CD14-positive monocyte (primary cell): ENCODE data around the gene IL13. TPM values are rescaled to one million over a fixed set of nuclear protein-coding genes. Genes with fewer than 3 reads are reported as not detected.

Experiments
- DNase-seq, 3 donors: peaks; one replicate each; pipeline ENCODE4 v3.0.0-alpha.2; 2011 to 2022
- H2AFZ ChIP-seq: 2 replicates; pipeline ENCODE4 v1.6.0; 2012; ENCODE audit warnings: mild to moderate bottlenecking, low read depth, low read length, inconsistent platforms; ENCODE audit not compliant: insufficient read depth, poor library complexity, severe bottlenecking
- H3K27ac ChIP-seq, 2 donors: 1 replicate in 1 of 2; 2 replicates in 1 of 2; pipeline ENCODE4 v1.5.1; 2012 to 2013; ENCODE audit warnings: low read length in 2 of 2, control low read depth in 1 of 2, inconsistent platforms in 1 of 2, low read depth in 1 of 2, mild to moderate bottlenecking in 1 of 2
- H3K27me3 ChIP-seq, 2 donors: one replicate each; pipeline versions ENCODE4 v1.6.0 to v1.6.1; 2011 to 2013; ENCODE audit warnings: low read length in 2 of 2; ENCODE audit not compliant: control insufficient read depth in 2 of 2, insufficient read depth in 2 of 2
- H3K36me3 ChIP-seq, 2 donors: replicated peaks in 1 of 2; 1 replicate in 1 of 2; 2 replicates in 1 of 2; pipeline versions ENCODE4 v1.5.1 to v1.6.1; 2012 to 2013; ENCODE audit warnings: low read length in 2 of 2, control low read depth in 1 of 2, inconsistent platforms in 1 of 2, mild to moderate bottlenecking in 1 of 2; ENCODE audit not compliant: insufficient read depth in 2 of 2, control insufficient read depth in 1 of 2
- H3K4me1 ChIP-seq, 2 donors: 1 replicate in 1 of 2; 2 replicates in 1 of 2; pipeline versions ENCODE4 v1.5.1 to v1.6.1; 2012 to 2013; ENCODE audit warnings: low read length in 2 of 2, control low read depth in 1 of 2, inconsistent platforms in 1 of 2, mild to moderate bottlenecking in 1 of 2, moderate library complexity in 1 of 2; ENCODE audit not compliant: insufficient read depth in 2 of 2, control insufficient read depth in 1 of 2
- H3K4me2 ChIP-seq: replicated peaks from 2 replicates; pipeline ENCODE3; 2012; ENCODE audit warnings: low read length, moderate library complexity, mild to moderate bottlenecking; ENCODE audit not compliant: poor library complexity, severe bottlenecking; ENCODE audit errors: extremely low read depth
- H3K4me3 ChIP-seq, 3 experiments: fragments of 200-600 bp in 1 of 3; sonication (generic) in 1 of 3; replicated peaks in 1 of 3; 1 replicate in 2 of 3; 2 replicates in 1 of 3; pipeline ENCODE4 v1.5.1; 2011 to 2013; ENCODE audit warnings: low read length in 3 of 3, mild to moderate bottlenecking in 3 of 3, control low read depth in 2 of 3, low read depth in 2 of 3, inconsistent platforms in 1 of 3, moderate library complexity in 1 of 3
- H3K79me2 ChIP-seq: 2 replicates; pipeline ENCODE4 v1.6.0; 2012; ENCODE audit warnings: mild to moderate bottlenecking, control low read depth, inconsistent platforms, low read length, moderate library complexity; ENCODE audit not compliant: insufficient read depth
- H3K9ac ChIP-seq: 2 replicates; pipeline ENCODE4 v1.6.0; 2017; ENCODE audit warnings: low read length, mild to moderate bottlenecking; ENCODE audit not compliant: insufficient read depth, poor library complexity, severe bottlenecking
- H3K9me3 ChIP-seq, 2 donors: replicated peaks in 1 of 2; 1 replicate in 1 of 2; 2 replicates in 1 of 2; pipeline versions ENCODE4 v1.5.1 to v1.6.1; 2012 to 2013; ENCODE audit warnings: low read length in 2 of 2, control low read depth in 1 of 2; ENCODE audit not compliant: control insufficient read depth in 1 of 2, insufficient read depth in 1 of 2
- H4K20me1 ChIP-seq: 2 replicates; pipeline ENCODE4 v1.6.0; 2012; ENCODE audit warnings: mild to moderate bottlenecking, low read length, control low read depth, moderate library complexity; ENCODE audit not compliant: insufficient read depth
- H3K27ac Mint-ChIP-seq, 7 donors: one replicate each; pipeline ENCODE4 v1.8.0; 2020; ENCODE audit warnings: mild to moderate bottlenecking in 7 of 7, mixed read lengths in 7 of 7, moderate library complexity in 6 of 7, inconsistent platforms in 2 of 7
- H3K27me3 Mint-ChIP-seq, 3 donors: one replicate each; pipeline ENCODE4 v1.8.0; 2021 to 2022; ENCODE audit warnings: low read depth in 3 of 3, mild to moderate bottlenecking in 3 of 3, mixed read lengths in 3 of 3, moderate library complexity in 3 of 3, inconsistent platforms in 1 of 3
- H3K36me3 Mint-ChIP-seq, 2 donors: one replicate each; pipeline ENCODE4 v1.8.0; 2020; ENCODE audit warnings: mixed read lengths in 2 of 2, inconsistent platforms in 1 of 2, mild to moderate bottlenecking in 1 of 2
- H3K4me1 Mint-ChIP-seq: one replicate; pipeline ENCODE4 v1.8.0; 2020; ENCODE audit warnings: mild to moderate bottlenecking, mixed read lengths
- H3K4me3 Mint-ChIP-seq, 2 donors: one replicate each; pipeline ENCODE4 v1.8.0; 2020; ENCODE audit warnings: mild to moderate bottlenecking in 2 of 2, mixed read lengths in 2 of 2, moderate library complexity in 1 of 2
- H3K9me3 Mint-ChIP-seq, 7 donors: one replicate each; pipeline ENCODE4 v1.8.0; 2020 to 2022; ENCODE audit warnings: mixed read lengths in 7 of 7, mild to moderate bottlenecking in 6 of 7, moderate library complexity in 6 of 7, inconsistent platforms in 2 of 7
- WGBS: methylation state at CpG from one replicate; pipeline ENCODE4 v1.1.5; 2013; ENCODE audit warnings: missing lambda C conversion rate; ENCODE audit not compliant: insufficient coverage; 5-methylcytosine and 5-hydroxymethylcytosine counted together
- intact Hi-C, 2 donors: fragments of 100-400 bp; cut with micrococcal nuclease; formaldehyde crosslinking; loops; one replicate each; pipeline versions ENCODE4 v1.15.0 to v1.15.1; 2023
- polyA plus RNA-seq, 3 donors: library from polyadenylated mRNA; depleted of rRNA in 1 of 3; unstranded in 2 of 3; stranded (reverse) in 1 of 3; fragments of 300-500 nt in 2 of 3; fragments of >200 nt in 1 of 3; fragmentation: Illumina TruSeq in 2 of 3; gene quantifications; 1 replicate in 2 of 3; 2 replicates in 1 of 3; pipeline ENCODE4 v1.2.3, GENCODE V29; 2012 to 2021
- TF ChIP-seq, protein P1 (sequence below): fragments of 200-600 bp; IDR thresholded peaks from one replicate; pipeline ENCODE4 v1.8.0; 2022; ENCODE audit warnings: antibody characterized with exemption, mild to moderate bottlenecking

The IL13 gene
- polyA plus RNA-seq, 3 donors: not detected

DNA sequence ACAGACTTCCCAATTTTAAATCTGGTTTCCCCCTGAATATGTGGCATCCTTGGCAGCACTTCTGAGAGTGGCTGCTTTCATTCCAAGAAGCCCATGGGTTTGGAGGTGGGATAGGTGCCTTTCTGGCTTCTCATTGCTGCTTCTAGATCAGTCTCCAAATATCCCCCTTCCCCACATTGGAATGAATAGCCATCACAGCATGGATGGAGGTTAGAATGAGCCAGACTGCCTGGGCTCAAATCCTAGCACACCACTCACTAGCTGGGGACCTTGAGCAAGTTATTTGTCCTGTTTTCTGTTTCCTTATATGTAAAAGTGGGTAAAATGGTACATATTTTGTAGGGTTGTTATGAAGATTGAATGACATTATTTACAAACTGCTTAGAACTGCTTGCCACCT is 13.8 kb upstream of the IL13 start:
- no peaks in the 10 kb centered on the region for H4K20me1 ChIP-seq
- no peak overlapping the region for H3K4me2 ChIP-seq
- Mint-ChIP-seq H3K4me3 (no peak overlapping the region), H3K36me3 (peaks cover 43 to 53% of the 10 kb centered on the region in 2 donors), H3K9me3 (peaks cover 5 to 15% (median 14%) of the 10 kb centered on the region in 7 donors), H3K27ac (no peak overlapping the region), H3K27me3 (peaks cover 0 to 3% (median 3%) of the 10 kb centered on the region in 3 donors), H3K4me1 (no peaks in the 10 kb centered on the region)
- intact Hi-C loops: no loop called here
- TF ChIP-seq, protein P1, sequence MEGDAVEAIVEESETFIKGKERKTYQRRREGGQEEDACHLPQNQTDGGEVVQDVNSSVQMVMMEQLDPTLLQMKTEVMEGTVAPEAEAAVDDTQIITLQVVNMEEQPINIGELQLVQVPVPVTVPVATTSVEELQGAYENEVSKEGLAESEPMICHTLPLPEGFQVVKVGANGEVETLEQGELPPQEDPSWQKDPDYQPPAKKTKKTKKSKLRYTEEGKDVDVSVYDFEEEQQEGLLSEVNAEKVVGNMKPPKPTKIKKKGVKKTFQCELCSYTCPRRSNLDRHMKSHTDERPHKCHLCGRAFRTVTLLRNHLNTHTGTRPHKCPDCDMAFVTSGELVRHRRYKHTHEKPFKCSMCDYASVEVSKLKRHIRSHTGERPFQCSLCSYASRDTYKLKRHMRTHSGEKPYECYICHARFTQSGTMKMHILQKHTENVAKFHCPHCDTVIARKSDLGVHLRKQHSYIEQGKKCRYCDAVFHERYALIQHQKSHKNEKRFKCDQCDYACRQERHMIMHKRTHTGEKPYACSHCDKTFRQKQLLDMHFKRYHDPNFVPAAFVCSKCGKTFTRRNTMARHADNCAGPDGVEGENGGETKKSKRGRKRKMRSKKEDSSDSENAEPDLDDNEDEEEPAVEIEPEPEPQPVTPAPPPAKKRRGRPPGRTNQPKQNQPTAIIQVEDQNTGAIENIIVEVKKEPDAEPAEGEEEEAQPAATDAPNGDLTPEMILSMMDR: no peak
- DNase-seq: no peak
- no peaks in the 10 kb centered on the region for H3K4me1 ChIP-seq
- H3K36me3 ChIP-seq: peaks cover 38 to 43% of the 10 kb centered on the region in 2 donors
- no peaks in the 10 kb centered on the region for H3K27me3 ChIP-seq
- H3K4me3 ChIP-seq: no peak overlapping the region
- peaks cover 0 to 2% of the 10 kb centered on the region in 2 donors for H3K9me3 ChIP-seq
- no peaks in the 10 kb centered on the region for H3K79me2 ChIP-seq
- H3K27ac ChIP-seq: no peak overlapping the region
- H2AFZ ChIP-seq: no peak overlapping the region
- no peak overlapping the region for H3K9ac ChIP-seq

DNA sequence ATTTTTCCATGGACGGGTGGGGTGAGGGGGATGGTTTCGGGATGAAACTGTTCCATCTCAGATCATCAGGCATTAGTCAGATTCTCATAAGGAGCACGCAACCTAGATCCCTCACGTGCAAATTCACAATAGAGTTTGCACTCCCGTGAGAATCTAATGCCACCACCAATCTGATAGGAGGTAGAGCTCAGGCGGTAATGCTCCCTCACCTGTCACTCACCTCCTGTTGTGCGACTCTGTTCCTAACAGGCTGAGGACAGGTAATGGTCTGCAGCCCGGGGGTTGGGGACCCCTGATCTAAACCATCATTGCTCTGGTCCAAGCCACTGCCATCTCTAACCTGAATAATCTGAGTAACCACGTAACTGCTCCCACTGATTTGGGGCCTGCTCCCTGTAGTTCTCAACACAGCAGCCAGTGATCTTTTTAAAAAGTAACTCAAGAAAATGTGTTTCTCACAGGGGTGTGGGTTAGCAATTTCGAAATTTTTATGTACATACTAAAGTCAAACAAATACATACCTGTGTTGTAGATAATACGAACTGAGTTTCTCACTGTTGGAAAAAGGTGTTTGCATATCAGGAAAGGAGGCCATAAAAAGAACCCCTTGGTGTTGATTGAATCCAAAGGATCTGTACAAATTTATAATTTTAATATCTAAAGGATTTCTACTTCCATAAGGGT is 11.2 kb upstream of the IL13 start:
- TF ChIP-seq, protein P1: no peak
- peaks cover 0 to 3% of the 10 kb centered on the region in 2 donors for H3K27me3 ChIP-seq
- no peaks in the 10 kb centered on the region for H4K20me1 ChIP-seq
- DNase-seq: no peak
- no peaks in the 10 kb centered on the region for H3K4me1 ChIP-seq
- H3K4me2 ChIP-seq: no peak overlapping the region
- H2AFZ ChIP-seq: no peak overlapping the region
- intact Hi-C loops: no loop called here
- Mint-ChIP-seq H3K36me3 (peaks cover 20 to 28% of the 10 kb centered on the region in 2 donors), H3K27ac (no peak overlapping the region), H3K9me3 (peaks cover 5 to 15% (median 14%) of the 10 kb centered on the region in 7 donors), H3K4me1 (no peaks in the 10 kb centered on the region), H3K4me3 (no peak overlapping the region), H3K27me3 (peaks cover 3 to 7% (median 6%) of the 10 kb centered on the region in 3 donors)
- H3K9ac ChIP-seq: no peak overlapping the region
- H3K27ac ChIP-seq: no peak overlapping the region
- H3K4me3 ChIP-seq: no peak overlapping the region
- peaks cover 0 to 2% of the 10 kb centered on the region in 2 donors for H3K9me3 ChIP-seq
- H3K79me2 ChIP-seq: no peaks in the 10 kb centered on the region
- peaks cover 13 to 18% of the 10 kb centered on the region in 2 donors for H3K36me3 ChIP-seq
- WGBS: 100% methylated on average over 1 of the region's 11 CpGs
